H9 (cell line): ENCODE results near the gene OBSL1. TPM values are rescaled to one million over a fixed set of nuclear protein-coding genes. Genes with fewer than 3 reads are reported as not detected.
A peak's percentile ranks its signal among the peaks of the same experiment; 100 is the strongest.

Experiments
- DNase-seq: peaks from one replicate; pipeline ENCODE4 v3.0.0-alpha.2; 2017
- H2AFZ ChIP-seq: one replicate; pipeline ENCODE4 v1.6.1; 2013; ENCODE audit warnings: mild to moderate bottlenecking, low read length, control low read depth, moderate library complexity
- H2AK5ac ChIP-seq: 2 replicates; pipeline ENCODE4 v1.6.1; 2013; ENCODE audit warnings: low read length, control low read depth, mixed read lengths; ENCODE audit not compliant: insufficient read length
- H2BK120ac ChIP-seq: one replicate; pipeline ENCODE4 v1.6.1; 2013; ENCODE audit warnings: low read depth, mild to moderate bottlenecking, low read length, control low read depth, inconsistent platforms; ENCODE audit not compliant: poor library complexity, severe bottlenecking
- H2BK12ac ChIP-seq: 2 replicates; pipeline ENCODE4 v1.6.1; 2013; ENCODE audit warnings: low read length, control low read depth, mixed read lengths, low read depth; ENCODE audit not compliant: insufficient read length
- H2BK15ac ChIP-seq: 2 replicates; pipeline ENCODE4 v1.6.1; 2013; ENCODE audit warnings: low read depth, low read length, control low read depth
- H2BK20ac ChIP-seq: one replicate; pipeline ENCODE4 v1.6.1; 2013; ENCODE audit warnings: low read depth, mild to moderate bottlenecking, low read length, control low read depth, inconsistent platforms; ENCODE audit not compliant: poor library complexity, severe bottlenecking
- H2BK5ac ChIP-seq: 2 replicates; pipeline ENCODE4 v1.6.1; 2013; ENCODE audit warnings: low read length, control low read depth, mixed read lengths; ENCODE audit not compliant: insufficient read length
- H3K14ac ChIP-seq: 2 replicates; pipeline ENCODE4 v1.6.1; 2013; ENCODE audit warnings: low read length, control low read depth; ENCODE audit not compliant: insufficient read depth
- H3K18ac ChIP-seq: 2 replicates; pipeline ENCODE4 v1.6.1; 2013; ENCODE audit warnings: low read depth, mild to moderate bottlenecking, mixed read lengths, low read length, control low read depth; ENCODE audit not compliant: insufficient read length
- H3K23ac ChIP-seq: 2 replicates; pipeline ENCODE4 v1.6.1; 2013; ENCODE audit warnings: low read length, control low read depth, mixed read lengths, low read depth; ENCODE audit not compliant: insufficient read length
- H3K23me2 ChIP-seq: 2 replicates; pipeline ENCODE4 v1.6.1; 2013; ENCODE audit warnings: low read depth, mild to moderate bottlenecking, mixed read lengths, low read length, control low read depth; ENCODE audit not compliant: insufficient read length, poor library complexity, severe bottlenecking
- H3K27ac ChIP-seq: 2 replicates; pipeline ENCODE4 v1.5.1; 2013; ENCODE audit warnings: low read length, control low read depth, mixed read lengths, low read depth; ENCODE audit not compliant: insufficient read length
- H3K27me3 ChIP-seq: 2 replicates; pipeline ENCODE4 v1.6.1; 2013; ENCODE audit warnings: low read length, control low read depth, inconsistent platforms; ENCODE audit not compliant: insufficient read depth
- H3K4ac ChIP-seq: 2 replicates; pipeline ENCODE4 v1.6.1; 2013; ENCODE audit warnings: low read depth, mild to moderate bottlenecking, control low read depth, inconsistent platforms, low read length, moderate library complexity
- H3K4me1 ChIP-seq: 2 replicates; pipeline ENCODE4 v1.6.1; 2013; ENCODE audit warnings: low read length, control low read depth, inconsistent platforms; ENCODE audit not compliant: insufficient read depth
- H3K4me2 ChIP-seq: 2 replicates; pipeline ENCODE4 v1.6.1; 2013; ENCODE audit warnings: low read length, control low read depth, mixed read lengths; ENCODE audit not compliant: insufficient read length, insufficient read depth
- H3K56ac ChIP-seq: 2 replicates; pipeline ENCODE4 v1.6.1; 2013; ENCODE audit warnings: low read depth, mild to moderate bottlenecking, mixed read lengths, low read length, control low read depth; ENCODE audit not compliant: insufficient read length
- H3K79me1 ChIP-seq: 2 replicates; pipeline ENCODE4 v1.6.1; 2013; ENCODE audit warnings: low read depth, mild to moderate bottlenecking, moderate library complexity, low read length, control low read depth, inconsistent platforms; ENCODE audit not compliant: insufficient read depth, poor library complexity, severe bottlenecking
- H3K79me2 ChIP-seq: 2 replicates; pipeline ENCODE4 v1.6.1; 2013; ENCODE audit warnings: low read length, control low read depth, inconsistent platforms; ENCODE audit not compliant: insufficient read depth
- H3K9ac ChIP-seq: 2 replicates; pipeline ENCODE4 v1.6.1; 2013; ENCODE audit warnings: low read length, control low read depth, mixed read lengths; ENCODE audit not compliant: insufficient read length; ENCODE audit errors: extremely low read depth
- H3K9me3 ChIP-seq: one replicate; pipeline ENCODE4 v1.6.1; 2013; ENCODE audit warnings: low read depth, low read length, inconsistent platforms; ENCODE audit not compliant: control insufficient read depth
- H3T11ph ChIP-seq: one replicate; pipeline ENCODE4 v1.6.1; 2013; ENCODE audit warnings: mild to moderate bottlenecking, low read length, control low read depth, inconsistent platforms
- H4K20me1 ChIP-seq: one replicate; pipeline ENCODE4 v1.6.1; 2013; ENCODE audit not compliant: control insufficient read depth, insufficient read length, insufficient read depth
- H4K5ac ChIP-seq: 2 replicates; pipeline ENCODE4 v1.6.1; 2013; ENCODE audit warnings: low read depth, mild to moderate bottlenecking, mixed read lengths, low read length, control low read depth; ENCODE audit not compliant: insufficient read length
- H4K8ac ChIP-seq: replicated peaks from 2 replicates; pipeline ENCODE4 v1.6.1; 2013; ENCODE audit warnings: low read length, control low read depth, mixed read lengths, low read depth; ENCODE audit not compliant: insufficient read length
- H4K91ac ChIP-seq: 2 replicates; pipeline ENCODE4 v1.6.1; 2013; ENCODE audit warnings: low read depth, mild to moderate bottlenecking, moderate library complexity, mixed read lengths, low read length, control low read depth; ENCODE audit not compliant: insufficient read length
- H3K27ac Mint-ChIP-seq, 3 experiments: 2 replicates in 2 of 3; 3 replicates in 1 of 3; pipeline ENCODE4 v1.8.0; 2020 to 2021; ENCODE audit warnings: mixed read lengths in 3 of 3, mild to moderate bottlenecking in 1 of 3, moderate library complexity in 1 of 3
- H3K27me3 Mint-ChIP-seq: 2 replicates; pipeline ENCODE4 v1.8.0; 2021; ENCODE audit warnings: low read depth, mild to moderate bottlenecking, moderate library complexity, mixed read lengths
- H3K36me3 Mint-ChIP-seq, 3 experiments: 2 replicates in 2 of 3; 3 replicates in 1 of 3; pipeline ENCODE4 v1.8.0; 2020 to 2021; ENCODE audit warnings: low read depth in 3 of 3, mixed read lengths in 3 of 3; ENCODE audit not compliant: insufficient read depth in 1 of 3
- H3K4me1 Mint-ChIP-seq, 2 experiments: 2 replicates each; pipeline ENCODE4 v1.8.0; 2020; ENCODE audit warnings: mixed read lengths in 2 of 2
- H3K4me3 Mint-ChIP-seq, 2 experiments: 2 replicates in 1 of 2; 3 replicates in 1 of 2; pipeline ENCODE4 v1.8.0; 2020 to 2021; ENCODE audit warnings: mild to moderate bottlenecking in 2 of 2, mixed read lengths in 2 of 2, moderate library complexity in 1 of 2
- H3K9me3 Mint-ChIP-seq, 2 experiments: 2 replicates in 1 of 2; 3 replicates in 1 of 2; pipeline ENCODE4 v1.8.0; 2020; ENCODE audit warnings: mild to moderate bottlenecking in 2 of 2, mixed read lengths in 2 of 2, moderate library complexity in 1 of 2
- CTCF ChIP-seq: fragments of 200-600 bp; sonication (generic); conservative IDR thresholded peaks from 3 replicates; pipeline ENCODE4 v1.8.0; 2021; ENCODE audit warnings: antibody characterized with exemption, mild to moderate bottlenecking
- WGBS: extraction: QIAGEN DNeasy Blood & Tissue Kit; methylation state at CpG from one replicate; pipeline ENCODE4 v1.1.7; 2013; ENCODE audit warnings: missing lambda C conversion rate, low lambda C conversion rate, mixed read lengths; ENCODE audit not compliant: insufficient read length; ENCODE audit errors: extremely low coverage; 5-methylcytosine and 5-hydroxymethylcytosine counted together
- total RNA-seq: library from RNA; stranded (reverse); gene quantifications from 2 replicates; pipeline ENCODE4 v1.2.1, GENCODE V29; 2021

OBSL1 gene
- total RNA-seq, 1 experiment from 2014 or later: 140 TPM

DNA sequence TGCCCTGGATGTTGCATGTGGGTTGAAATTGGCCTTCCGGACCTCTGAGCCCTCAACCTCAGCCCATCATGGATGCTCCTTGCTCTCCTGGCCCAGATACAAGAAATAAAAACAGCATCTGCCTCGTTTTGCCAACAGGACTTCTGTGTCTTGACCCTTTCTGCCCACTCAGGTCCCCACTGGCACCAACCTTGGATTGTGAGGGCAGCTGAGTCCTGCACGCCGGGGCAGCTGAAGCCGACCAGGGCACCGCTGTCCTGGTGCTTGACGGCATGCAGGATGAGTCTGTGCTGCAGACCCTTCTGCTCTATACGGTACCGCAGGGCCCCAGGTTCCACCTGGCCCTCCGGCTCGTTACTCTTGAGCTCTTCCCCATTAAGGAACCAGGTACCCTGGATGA is 4.7 kb downstream of the OBSL1 start:
- Histone ChIP-seq H2BK15ac (no peak overlapping the region), H3K18ac (no peak overlapping the region), H4K5ac (no peak overlapping the region), H3K14ac (no peak overlapping the region), H3K4me1 (peaks cover 12% of the 10 kb centered on the region; the same call in 1 of the 2 replicates), H3K4me2 (no peak overlapping the region), H2BK120ac (no peak overlapping the region), H3K23me2 (peaks cover 7% of the 10 kb centered on the region), H3K9ac (no peak overlapping the region), H2BK5ac (no peak overlapping the region), H3T11ph (no peak overlapping the region), H3K79me2 (no peaks in the 10 kb centered on the region), H3K27me3 (no peaks in the 10 kb centered on the region; the same call in 1 of the 2 replicates), H3K79me1 (no peaks in the 10 kb centered on the region), H3K9me3 (no peaks in the 10 kb centered on the region), H2BK12ac (no peak overlapping the region), H3K56ac (no peak overlapping the region), H2AFZ (no peak overlapping the region), H4K8ac (no peak overlapping the region), H3K23ac (no peak overlapping the region), H3K4ac (no peak overlapping the region), H3K27ac (no peak overlapping the region), H2AK5ac (no peak overlapping the region), H4K91ac (no peak overlapping the region), H4K20me1 (no peaks in the 10 kb centered on the region), H2BK20ac (no peak overlapping the region)
- H3K4me1 Mint-ChIP-seq: peaks cover 67 to 71% of the 10 kb centered on the region in 2 experiments
- DNase-seq: no peak
- TF ChIP-seq CTCF: no peak
- H3K27ac Mint-ChIP-seq: peak overlapping the region; percentile 96 to 98 (median 97); a peak in 4 of 7 replicates
- peaks cover 5% of the 10 kb centered on the region for H3K27me3 Mint-ChIP-seq
- peak overlapping the region in 1 of 2 experiments; percentile 66; a peak in 2 of 5 replicates for H3K4me3 Mint-ChIP-seq
- no CpG with 5 or more reads among the region's 11 CpGs for WGBS
- H3K36me3 Mint-ChIP-seq: peaks cover 49 to 72% (median 68%) of the 10 kb centered on the region in 3 experiments
- no peaks in the 10 kb centered on the region; a peak in 1 of 5 replicates for H3K9me3 Mint-ChIP-seq
